Stimulated activated CD8-positive, alpha-beta memory T cell treated with anti-CD3 and anti-CD28 coated beads, Interleukin-2, amount 100 ng/mL, for 1 hour (primary cell): ENCODE data around the gene MLLT10.

Source experiments
- DNase-seq, 2 donors: peaks; one replicate each; pipeline ENCODE4 v3.0.0-alpha.2; 2020; ENCODE audit warnings: low read depth in 2 of 2

Gene MLLT10

GRCh38 chr10:21501731-21502347 lies 32.2 kb upstream of the MLLT10 start:
- no peak for DNase-seq

- DNase-seq, result no peak
Measured at GRCh38 chr10:21502348-21502740, 31.7 kb upstream of the MLLT10 start.

DNA sequence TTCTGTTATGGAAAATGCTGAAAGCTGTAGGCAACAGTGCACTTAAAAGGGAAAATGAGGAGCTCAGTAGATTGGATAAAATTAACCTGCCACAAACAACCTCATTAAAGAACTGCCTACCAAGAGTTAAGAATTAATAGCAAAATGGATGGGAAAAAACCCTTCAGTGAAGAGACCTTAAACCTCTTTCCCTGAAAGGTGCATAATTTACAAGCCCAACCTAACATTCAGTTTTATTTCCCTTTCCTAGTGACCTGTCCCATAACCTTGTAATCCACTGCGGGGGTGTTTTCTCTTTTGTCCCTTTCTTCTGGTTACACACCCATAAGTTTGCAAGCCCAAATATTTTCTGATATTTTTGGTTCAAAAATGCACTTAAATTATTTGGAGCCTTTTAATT lies 30.5 kb upstream of the MLLT10 start:
- DNase-seq, result no peak

GRCh38 chr10:21505711-21506278 lies 28.2 kb upstream of the MLLT10 start:
- DNase-seq, result no peak

DNA sequence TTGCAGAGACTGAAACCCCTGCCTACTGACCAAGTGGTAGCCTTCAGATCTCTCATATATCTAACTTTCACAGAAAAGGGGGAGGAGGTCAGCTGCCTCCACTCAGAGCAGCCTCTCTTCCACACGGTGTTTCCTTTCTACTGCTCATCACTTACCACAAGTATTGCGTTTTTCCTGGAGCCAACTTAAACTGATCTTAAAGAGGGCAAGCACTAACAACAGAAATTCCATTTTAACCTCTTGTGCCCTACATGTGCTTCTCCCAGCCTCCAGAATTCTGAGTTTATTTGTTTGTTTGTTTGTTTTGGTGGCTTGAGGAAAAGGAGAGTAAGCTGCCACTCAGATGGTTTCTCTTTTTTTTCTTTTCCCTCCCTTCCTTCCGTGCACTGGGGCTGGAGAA lies 27.7 kb upstream of the MLLT10 start:
- DNase-seq, result no peak

DNA sequence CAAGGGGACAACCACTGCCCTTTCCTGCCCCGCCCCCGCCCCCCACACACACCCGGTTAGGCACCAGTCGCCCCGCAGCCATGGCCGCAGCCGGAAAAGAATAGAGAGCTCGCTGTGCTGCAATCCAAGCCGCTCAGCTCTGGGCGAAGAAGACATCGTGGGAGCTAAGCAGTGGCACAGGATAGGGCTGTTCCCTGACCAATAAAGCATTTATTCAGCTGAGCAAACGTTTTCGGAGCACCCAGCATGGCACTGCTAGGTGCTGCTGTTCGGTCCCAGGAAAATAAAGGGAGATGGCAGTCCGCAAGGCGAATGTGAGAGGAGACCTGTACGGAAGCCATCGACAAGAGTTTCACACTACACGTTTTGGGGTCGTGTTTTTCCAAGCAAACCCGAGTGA lies 26.9 kb upstream of the MLLT10 start:
- no peak for DNase-seq

DNA sequence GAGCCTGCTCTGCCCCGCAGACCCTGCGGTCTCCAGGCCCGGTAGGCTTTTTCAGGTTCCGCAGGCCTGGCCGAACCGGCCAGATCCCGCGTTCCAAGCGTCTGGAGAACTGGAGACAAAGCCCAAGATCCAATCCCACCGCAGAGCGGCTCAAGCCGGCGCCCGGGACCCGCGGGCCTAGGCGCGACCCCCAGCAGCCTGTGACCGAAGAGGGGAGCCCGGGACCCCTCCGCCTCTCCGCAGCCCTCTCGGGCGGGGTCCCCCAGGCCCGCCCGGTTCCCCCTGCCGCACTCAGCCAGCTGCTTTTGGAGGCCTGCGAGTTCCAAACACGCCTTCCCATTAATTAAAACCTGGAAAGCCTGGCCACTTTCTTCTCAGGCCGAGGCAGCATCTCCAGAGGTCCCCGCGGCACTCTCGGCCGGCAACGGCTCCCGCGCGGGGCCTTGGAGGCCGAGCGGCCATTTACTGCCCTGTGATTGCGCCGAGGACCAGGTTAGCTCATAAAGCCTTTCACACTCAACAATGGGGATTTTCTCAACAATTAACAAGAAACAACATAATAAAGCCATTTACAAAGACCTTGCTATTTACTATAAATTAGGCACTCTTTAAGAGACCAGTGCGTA lies 25.2 kb upstream of the MLLT10 start:
- DNase-seq, result no peak

DNA sequence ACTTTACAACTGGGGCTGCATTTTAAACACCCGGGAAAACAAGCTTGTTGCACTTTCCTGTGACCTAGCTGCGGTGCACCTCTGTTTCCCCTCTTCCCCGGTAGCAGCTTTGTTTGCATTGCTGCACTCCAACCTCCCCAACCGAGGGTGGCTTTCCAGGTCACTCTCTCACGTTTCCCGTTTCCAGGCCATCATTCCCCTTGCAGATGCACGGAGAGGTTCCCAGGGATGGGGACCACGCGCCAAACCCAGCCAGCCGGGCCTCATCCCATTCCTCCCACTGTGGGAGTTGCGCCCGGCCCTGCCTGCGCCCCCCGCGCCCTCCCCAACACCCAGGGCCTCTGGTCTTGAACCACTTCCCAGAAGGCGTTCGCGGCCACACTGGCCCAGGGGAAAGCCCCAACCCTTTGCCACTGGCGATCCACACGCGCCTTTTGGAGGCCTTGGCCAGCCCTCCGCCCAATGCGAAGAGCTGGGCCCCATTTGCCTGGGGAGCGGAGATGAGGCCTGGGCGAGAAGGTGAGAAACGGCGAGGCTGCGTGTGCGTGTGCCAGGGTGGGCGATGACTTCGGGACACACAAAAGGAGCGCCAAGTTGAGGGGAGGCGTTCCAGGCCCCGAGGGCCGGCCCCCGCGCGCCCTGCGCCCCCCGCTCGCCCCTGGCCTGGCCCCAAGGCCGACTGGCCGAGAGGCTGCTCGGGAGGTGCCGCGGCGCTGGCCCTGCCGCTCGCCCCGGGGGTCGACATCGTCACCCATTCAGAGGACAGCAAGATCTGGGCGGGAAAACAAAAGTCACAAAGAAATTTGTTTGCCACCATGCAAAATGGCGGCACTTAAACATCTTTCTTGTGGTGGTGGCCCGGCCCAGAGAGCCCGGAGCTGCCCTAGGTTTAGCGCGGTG lies 24.4 kb upstream of the MLLT10 start:
- no peak for DNase-seq

GRCh38 chr10:21510241-21511094 lies 23.6 kb upstream of the MLLT10 start:
- no peak for DNase-seq

GRCh38 chr10:21511095-21511570 lies 22.9 kb upstream of the MLLT10 start:
- DNase-seq, result no peak

DNA sequence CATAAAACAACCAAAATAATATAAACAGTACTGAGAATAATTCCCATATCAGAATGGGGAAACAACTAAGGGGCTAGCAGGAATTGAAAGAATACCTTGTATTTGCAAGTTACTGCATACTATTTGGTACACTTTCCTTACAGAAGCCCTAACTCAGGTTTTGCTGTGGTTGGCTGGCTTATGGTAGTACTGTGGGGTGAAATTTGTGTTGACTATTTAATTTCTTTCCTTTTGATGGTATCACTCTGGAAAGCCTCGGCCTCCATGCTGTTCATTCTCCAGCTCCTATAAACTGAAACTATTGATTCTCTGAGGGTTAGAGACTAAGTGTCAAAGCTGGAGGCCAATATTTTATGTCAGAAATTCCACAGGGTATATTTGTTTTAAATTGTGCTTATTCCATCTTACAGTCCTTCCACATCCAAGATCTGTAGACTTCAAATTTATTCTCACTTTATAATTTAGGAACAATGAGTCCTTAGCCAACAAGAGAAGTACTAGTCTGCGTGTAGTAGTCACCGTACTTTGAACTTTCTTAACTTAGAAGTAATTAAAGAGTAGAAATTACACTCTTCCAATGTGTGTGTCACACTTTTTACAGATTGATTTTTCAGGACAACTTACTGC lies 22.0 kb upstream of the MLLT10 start:
- DNase-seq, result no peak

DNA sequence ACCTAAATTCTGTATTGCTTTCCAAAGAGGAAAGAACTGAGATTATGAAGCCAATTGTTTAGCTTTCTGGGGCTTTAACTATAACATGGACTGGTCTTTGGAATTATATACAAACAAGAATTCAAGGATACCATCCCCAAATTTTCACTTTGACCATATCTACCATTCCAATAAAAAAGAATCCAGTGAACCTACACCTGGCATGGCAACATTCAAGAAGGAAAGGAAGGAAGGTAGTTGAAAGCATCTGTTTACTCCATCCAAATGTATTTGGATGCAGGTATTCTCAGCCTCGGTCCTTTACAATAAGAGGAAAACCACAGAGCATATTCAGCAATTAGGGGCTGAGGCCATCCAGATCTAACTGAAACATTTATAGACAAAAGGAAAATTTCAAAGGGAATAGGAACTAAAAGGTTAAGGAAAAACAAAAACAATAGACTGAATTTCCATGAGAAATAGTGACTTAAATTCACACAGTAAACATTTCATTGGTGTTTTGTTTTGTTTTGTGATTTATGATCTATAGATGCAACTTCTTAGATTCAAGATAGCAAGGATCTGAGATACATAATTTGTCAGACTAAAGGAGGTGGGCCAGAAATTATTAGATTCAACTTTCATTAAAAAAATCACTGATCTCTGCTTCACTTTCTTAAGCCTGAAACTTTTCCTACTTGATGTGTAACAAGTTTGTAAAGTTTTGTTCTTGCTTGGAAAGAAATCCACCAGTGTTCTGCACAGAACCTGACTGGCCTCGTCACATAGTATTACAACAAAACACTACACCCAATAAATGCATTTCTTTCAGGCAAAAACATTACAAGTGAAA lies 21.2 kb upstream of the MLLT10 start:
- DNase-seq, result no peak

DNA sequence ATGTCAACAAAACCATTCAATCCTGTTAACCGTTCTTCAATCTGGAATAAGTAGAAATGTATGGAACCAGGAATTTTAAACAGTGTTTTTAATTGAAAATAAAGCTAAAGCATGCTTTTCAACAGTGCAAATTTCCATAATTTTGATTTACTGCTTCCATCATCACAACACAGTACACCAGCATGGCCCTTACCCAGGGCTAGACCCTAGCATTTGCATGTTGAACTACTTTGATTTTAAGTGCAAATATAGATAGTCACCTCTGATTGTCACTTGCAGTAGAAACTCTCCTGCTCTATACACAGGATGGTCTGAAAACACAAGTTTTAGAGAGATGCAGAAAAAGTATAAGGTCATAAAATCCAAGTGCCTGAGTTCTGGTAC lies 20.6 kb upstream of the MLLT10 start:
- no peak for DNase-seq

DNA sequence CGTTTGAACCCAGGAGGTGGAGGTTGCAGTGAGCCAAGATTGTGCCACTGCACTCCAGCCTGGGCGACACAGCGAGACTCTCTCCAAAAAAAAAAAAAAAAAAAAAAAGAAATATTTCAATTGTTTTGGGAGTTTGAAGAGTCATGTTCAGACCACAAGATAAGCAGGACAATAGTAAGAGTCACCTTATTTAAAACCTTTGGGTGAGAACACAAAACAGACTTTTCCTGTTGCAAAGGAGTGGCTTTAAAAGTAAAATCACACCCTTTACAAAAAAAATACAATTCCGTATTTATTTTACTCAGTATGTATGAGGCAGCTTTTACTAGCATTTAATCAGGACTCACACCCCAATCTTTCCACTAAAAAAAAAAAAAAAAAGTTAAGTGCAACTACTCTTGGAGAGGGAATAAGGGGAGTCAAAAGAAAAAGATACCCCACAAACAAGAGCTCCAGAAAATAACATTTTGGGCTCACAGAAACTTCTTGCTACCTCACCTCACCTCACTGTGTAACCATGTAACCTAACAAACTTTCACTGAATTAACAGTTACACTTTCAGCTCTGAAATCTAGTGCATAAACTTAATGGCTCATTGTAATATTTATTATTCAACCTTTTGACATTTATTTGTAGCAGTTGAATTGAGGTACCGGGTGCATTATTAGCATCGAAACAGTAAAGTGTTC lies 19.8 kb upstream of the MLLT10 start:
- no peak for DNase-seq

GRCh38 chr10:21514818-21515351 lies 19.1 kb upstream of the MLLT10 start:
- DNase-seq, result no peak

GRCh38 chr10:21515361-21516241 lies 18.4 kb upstream of the MLLT10 start:
- no peak for DNase-seq

- no peak for DNase-seq
Measured at GRCh38 chr10:21516242-21517131, 17.5 kb upstream of the MLLT10 start.
